Right atrium auricular region (tissue), 2 donors: ENCODE data around the gene PEX14. TPM values are rescaled to one million over a fixed set of nuclear protein-coding genes. Genes with fewer than 3 reads are reported as not detected.
"Not testable (repeated sequence)": the region's sequence is repeated elsewhere in the genome, so short reads cannot be mapped to it uniquely, and the experiment has no call there.

Experiments used
- DNase-seq: peaks from one replicate; pipeline ENCODE4 v3.0.0-alpha.2; 2019; ENCODE audit warnings: low spot score
- H3K27ac ChIP-seq, 2 donors: fragments of 200-600 bp; sonication (generic); 1 replicate in 1 of 2; 2 replicates in 1 of 2; pipeline ENCODE4 v1.5.1; 2016 to 2019
- H3K27me3 ChIP-seq, 2 donors: fragments of 200-600 bp; sonication (generic); one replicate each; pipeline versions ENCODE4 v1.5.1 to v1.6.0; 2017 to 2019
- H3K36me3 ChIP-seq: fragments of 200-600 bp; sonication (generic); one replicate; pipeline ENCODE4 v1.5.1; 2016
- H3K4me1 ChIP-seq, 2 donors: fragments of 200-600 bp; sonication (generic); one replicate each; pipeline versions ENCODE4 v1.5.1 to v1.6.0; 2017 to 2019
- H3K4me3 ChIP-seq, 2 donors: fragments of 200-600 bp; sonication (generic); 1 replicate in 1 of 2; 2 replicates in 1 of 2; pipeline ENCODE4 v1.5.1; 2017 to 2019; ENCODE audit warnings: mild to moderate bottlenecking in 1 of 2, moderate library complexity in 1 of 2
- H3K9me3 ChIP-seq, 2 donors: fragments of 200-600 bp; sonication (generic); one replicate each; pipeline ENCODE4 v1.5.1; 2019
- CTCF ChIP-seq, 2 donors: fragments of 200-600 bp; sonication (generic); IDR thresholded peaks; one replicate each; pipeline ENCODE4 v1.5.1; 2019; ENCODE audit warnings: antibody characterized with exemption in 2 of 2
- total RNA-seq, 2 donors: library from RNA; depleted of rRNA; stranded (reverse); fragments of >200 nt; gene quantifications; one replicate each; pipeline ENCODE4 v1.1.0, GENCODE V29; 2016

Gene PEX14
- total RNA-seq, 2 donors from 2014 or later, result 13.7 to 14.5 TPM

GRCh38 chr1:10497109-10497508, 22.4 kb downstream of the PEX14 start:
- Histone ChIP-seq H3K4me3 (no peak overlapping the region), H3K4me1 (peaks cover 0 to 19% of the 10 kb centered on the region in 2 donors), H3K9me3 (no peaks in the 10 kb centered on the region), H3K36me3 (no peaks in the 10 kb centered on the region), H3K27ac (no peak overlapping the region), H3K27me3 (no peaks in the 10 kb centered on the region)
- no peak for TF ChIP-seq CTCF (IDR thresholded peaks at IDR 0.05)
- no peak for DNase-seq

- no peak for DNase-seq
- no peaks in the 10 kb centered on the region for H3K36me3 ChIP-seq
- H3K27me3 ChIP-seq, result no peaks in the 10 kb centered on the region
- peaks cover 0 to 19% of the 10 kb centered on the region in 2 donors for H3K4me1 ChIP-seq
- H3K9me3 ChIP-seq, result no peaks in the 10 kb centered on the region
- no peak overlapping the region for H3K4me3 ChIP-seq
- no peak overlapping the region for H3K27ac ChIP-seq
- TF ChIP-seq CTCF (IDR thresholded peaks at IDR 0.05), result no peak
Measured at GRCh38 chr1:10498231-10498630, 23.5 kb downstream of the PEX14 start.

GRCh38 chr1:10502206-10502605, 27.5 kb downstream of the PEX14 start:
- H3K27me3 ChIP-seq, result no peaks in the 10 kb centered on the region
- TF ChIP-seq CTCF (IDR thresholded peaks at IDR 0.05), result no peak

GRCh38 chr1:10504249-10504648, 29.5 kb downstream of the PEX14 start:
- Histone ChIP-seq H3K36me3 (no peaks in the 10 kb centered on the region), H3K27me3 (no peaks in the 10 kb centered on the region), H3K27ac (no peak overlapping the region), H3K4me1 (peaks cover 0 to 9% of the 10 kb centered on the region in 2 donors), H3K9me3 (no peaks in the 10 kb centered on the region), H3K4me3 (no peak overlapping the region)
- TF ChIP-seq CTCF (IDR thresholded peaks at IDR 0.05), result no peak
- DNase-seq, result no peak

More at GRCh38 chr1:10502206-10502605, 27.5 kb downstream of the PEX14 start:
- H3K4me1 ChIP-seq, result peaks cover 0 to 1% of the 10 kb centered on the region in 2 donors
- H3K4me3 ChIP-seq, result no peak overlapping the region
- H3K27ac ChIP-seq, result no peak overlapping the region
- H3K9me3 ChIP-seq, result no peaks in the 10 kb centered on the region
- H3K36me3 ChIP-seq, result no peaks in the 10 kb centered on the region
- no peak for DNase-seq

GRCh38 chr1:10506046-10506676, 31.4 kb downstream of the PEX14 start:
- H3K4me3 ChIP-seq, H3K36me3 ChIP-seq, H3K9me3 ChIP-seq, H3K27me3 ChIP-seq, H3K27ac ChIP-seq, DNase-seq: not testable (repeated sequence)
- peaks cover 0 to 24% of the 10 kb centered on the region in 2 donors for H3K4me1 ChIP-seq

GRCh38 chr1:10506677-10507047, 31.9 kb downstream of the PEX14 start:
- peaks cover 0 to 29% of the 10 kb centered on the region in 2 donors for H3K4me1 ChIP-seq
- H3K27ac ChIP-seq, result no peak overlapping the region
- no peaks in the 10 kb centered on the region for H3K9me3 ChIP-seq

More at GRCh38 chr1:10506677-10507047, 31.9 kb downstream of the PEX14 start:
- TF ChIP-seq CTCF (IDR thresholded peaks at IDR 0.05), result no peak
- Histone ChIP-seq H3K27me3 (no peaks in the 10 kb centered on the region), H3K36me3 (no peaks in the 10 kb centered on the region), H3K4me3 (no peak overlapping the region)
- DNase-seq, result no peak
